ENCODE results near the gene WDR33.

DNA sequence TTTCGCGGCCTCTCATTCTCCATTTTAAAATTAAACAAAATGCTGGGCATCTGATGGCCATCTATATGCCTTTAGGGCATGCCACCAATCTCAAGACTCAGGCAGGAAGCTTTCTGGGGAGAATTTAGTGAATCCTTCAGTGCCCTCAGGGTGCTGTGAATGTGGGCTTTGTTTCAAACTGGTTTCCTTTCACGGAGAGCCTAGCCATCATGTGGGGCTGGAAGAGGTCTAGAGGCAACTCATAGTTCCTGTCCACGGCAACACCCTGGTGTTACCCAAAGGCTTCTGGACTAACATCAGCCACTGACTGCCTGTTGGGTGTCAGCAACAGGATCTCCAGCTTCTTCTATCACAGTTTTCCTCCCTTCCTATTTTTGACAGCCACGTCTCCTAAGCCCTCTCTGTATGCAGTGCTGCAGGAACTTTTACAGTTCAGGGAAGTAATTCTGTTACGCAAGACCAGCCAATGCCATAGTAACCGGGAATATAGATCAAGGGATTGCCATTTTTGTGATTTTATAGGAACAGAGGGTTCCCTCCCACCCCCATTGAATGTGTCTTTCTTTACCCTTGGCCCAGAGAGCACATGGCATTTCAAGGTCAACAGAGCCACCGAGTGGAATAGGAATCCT lies 7.9 kb upstream of the WDR33 start:
- TF ChIP-seq, protein P1, sequence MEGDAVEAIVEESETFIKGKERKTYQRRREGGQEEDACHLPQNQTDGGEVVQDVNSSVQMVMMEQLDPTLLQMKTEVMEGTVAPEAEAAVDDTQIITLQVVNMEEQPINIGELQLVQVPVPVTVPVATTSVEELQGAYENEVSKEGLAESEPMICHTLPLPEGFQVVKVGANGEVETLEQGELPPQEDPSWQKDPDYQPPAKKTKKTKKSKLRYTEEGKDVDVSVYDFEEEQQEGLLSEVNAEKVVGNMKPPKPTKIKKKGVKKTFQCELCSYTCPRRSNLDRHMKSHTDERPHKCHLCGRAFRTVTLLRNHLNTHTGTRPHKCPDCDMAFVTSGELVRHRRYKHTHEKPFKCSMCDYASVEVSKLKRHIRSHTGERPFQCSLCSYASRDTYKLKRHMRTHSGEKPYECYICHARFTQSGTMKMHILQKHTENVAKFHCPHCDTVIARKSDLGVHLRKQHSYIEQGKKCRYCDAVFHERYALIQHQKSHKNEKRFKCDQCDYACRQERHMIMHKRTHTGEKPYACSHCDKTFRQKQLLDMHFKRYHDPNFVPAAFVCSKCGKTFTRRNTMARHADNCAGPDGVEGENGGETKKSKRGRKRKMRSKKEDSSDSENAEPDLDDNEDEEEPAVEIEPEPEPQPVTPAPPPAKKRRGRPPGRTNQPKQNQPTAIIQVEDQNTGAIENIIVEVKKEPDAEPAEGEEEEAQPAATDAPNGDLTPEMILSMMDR (IDR thresholded peaks at IDR 0.05) = no peak
- TF ChIP-seq POLR2A (IDR thresholded peaks at IDR 0.05) (no peak), EP300 (IDR thresholded peaks at IDR 0.05) (no peak)
